ENCODE measurements around the gene CAMK1D. TPM values are rescaled to one million over a fixed set of nuclear protein-coding genes. Genes with fewer than 3 reads are reported as not detected.

CAMK1D gene
- total and polyA plus RNA-seq, 2 of the 4 experiments (the other 2 are of a cell fraction), result 5.0 to 5.3 TPM

DNA sequence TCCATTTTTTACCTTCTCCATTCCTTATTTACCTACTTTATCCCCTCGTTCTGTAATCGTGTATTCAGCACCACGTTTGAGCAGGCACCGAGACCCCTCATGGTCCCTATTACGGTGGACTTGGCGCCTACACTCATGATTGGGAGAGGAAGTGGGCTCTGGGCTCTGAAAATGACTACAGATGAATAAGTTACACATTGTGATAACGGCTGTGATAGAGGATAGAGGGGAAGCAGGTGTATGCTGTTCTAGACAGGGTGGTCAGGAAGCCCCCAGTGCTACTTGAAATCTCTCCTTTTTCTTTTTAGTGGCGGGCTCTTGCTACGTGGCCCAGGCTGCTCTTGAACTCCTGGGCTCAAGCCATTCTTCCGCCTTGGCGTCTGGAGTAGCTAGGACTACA, 59.8 kb downstream of the CAMK1D start:
- Histone ChIP-seq H2AK9ac (replicated peaks; ENCODE audit: low read depth, low read length, poor library complexity) (no peak overlapping the region), H2BK120ac (ENCODE audit: low read depth, low read length) (no peak overlapping the region), H3K56ac (ENCODE audit: extremely low read depth, insufficient read depth, low read length) (no peak overlapping the region), H2BK20ac (ENCODE audit: low read depth, low read length) (no peak overlapping the region), H2BK15ac (ENCODE audit: low read depth, low read length) (no peak overlapping the region), H2AK5ac (ENCODE audit: low read depth, low read length) (no peak overlapping the region), H3K23ac (ENCODE audit: low read depth, low read length) (no peak overlapping the region), H4K20me1 (ENCODE audit: insufficient read depth, low read length) (no peaks in the 10 kb centered on the region), H3K27me3 (ENCODE audit: control insufficient read depth, insufficient read depth, low read length) (no peaks in the 10 kb centered on the region; the same call in 1 of the 2 replicates), H3K4me2 (ENCODE audit: low read depth, low read length) (no peak overlapping the region), H3K79me1 (ENCODE audit: low read depth in 1 of 2, low read length in 2 of 2) (no peaks in the 10 kb centered on the region), H4K5ac (ENCODE audit: low read depth, low read length) (no peak overlapping the region), H3K18ac (ENCODE audit: low read depth, low read length) (no peak overlapping the region), H3K9ac (ENCODE audit: low read depth, low read length) (no peak overlapping the region), H3K4ac (ENCODE audit: low read depth, low read length) (no peak overlapping the region), H3K4me1 (ENCODE audit: control insufficient read depth, insufficient read depth, low read length) (no peaks in the 10 kb centered on the region), H3K36me3 (ENCODE audit: control insufficient read depth, insufficient read depth, low read length) (no peaks in the 10 kb centered on the region), H3K9me3 (ENCODE audit: control insufficient read depth, insufficient read depth, low read length) (no peaks in the 10 kb centered on the region), H2BK5ac (ENCODE audit: low read depth, low read length, poor library complexity, severe bottlenecking) (no peak overlapping the region), H3K27ac (ENCODE audit: insufficient read depth, low read length) (no peak overlapping the region), H3K4me3 (ENCODE audit: insufficient read depth, low read depth, low read length) (no peak overlapping the region), H2AFZ (replicated peaks; ENCODE audit: low read length, poor library complexity) (no peak overlapping the region), H3K9me1 (ENCODE audit: insufficient read depth, low read length) (no peaks in the 10 kb centered on the region; the same call in 1 of the 2 replicates), H3K14ac (replicated peaks; ENCODE audit: low read depth, low read length) (no peak overlapping the region), H4K8ac (ENCODE audit: low read depth in 2 of 2, low read length in 2 of 2) (no peak overlapping the region), H4K91ac (ENCODE audit: insufficient read depth, low read depth, low read length) (no peak overlapping the region)
- ChIA-PET POLR2A (ENCODE audit: unreplicated experiment) (no interaction called here), CTCF (no interaction called here)
- intact Hi-C loops (cut with micrococcal nuclease), result no loop called here
- BruUV-seq (replicated peaks), result no TSS peak
- dilution Hi-C loops (cut with HindIII; ENCODE audit: low sequenced_read_pairs, unreplicated experiment), result no loop called here
- in situ Hi-C loops (cut with MboI; ENCODE audit: low sequenced_read_pairs), result no loop called here
- TF ChIP-seq NFE2L2 (IDR thresholded peaks at IDR 0.05; ENCODE audit: low read depth, low read length) (no peak), MAZ (IDR thresholded peaks at IDR 0.05; ENCODE audit: borderline replicate concordance, low read depth, low read length) (no peak), SMC3 (IDR thresholded peaks at IDR 0.05; ENCODE audit: low read depth, low read length) (no peak), FOS (IDR thresholded peaks at IDR 0.05; ENCODE audit: low read depth, low read length) (no peak), CEBPB (IDR thresholded peaks at IDR 0.05; ENCODE audit: low read depth, low read length) (no peak), RAD21 (IDR thresholded peaks at IDR 0.05; ENCODE audit: low read length) (no peak), RCOR1 (IDR thresholded peaks at IDR 0.05; ENCODE audit: insufficient replicate concordance, low read length) (no peak)
- TF ChIP-seq, protein P1, sequence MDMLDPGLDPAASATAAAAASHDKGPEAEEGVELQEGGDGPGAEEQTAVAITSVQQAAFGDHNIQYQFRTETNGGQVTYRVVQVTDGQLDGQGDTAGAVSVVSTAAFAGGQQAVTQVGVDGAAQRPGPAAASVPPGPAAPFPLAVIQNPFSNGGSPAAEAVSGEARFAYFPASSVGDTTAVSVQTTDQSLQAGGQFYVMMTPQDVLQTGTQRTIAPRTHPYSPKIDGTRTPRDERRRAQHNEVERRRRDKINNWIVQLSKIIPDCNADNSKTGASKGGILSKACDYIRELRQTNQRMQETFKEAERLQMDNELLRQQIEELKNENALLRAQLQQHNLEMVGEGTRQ (IDR thresholded peaks at IDR 0.05; ENCODE audit: low read depth, low read length), result no peak
- TF ChIP-seq, protein P2, sequence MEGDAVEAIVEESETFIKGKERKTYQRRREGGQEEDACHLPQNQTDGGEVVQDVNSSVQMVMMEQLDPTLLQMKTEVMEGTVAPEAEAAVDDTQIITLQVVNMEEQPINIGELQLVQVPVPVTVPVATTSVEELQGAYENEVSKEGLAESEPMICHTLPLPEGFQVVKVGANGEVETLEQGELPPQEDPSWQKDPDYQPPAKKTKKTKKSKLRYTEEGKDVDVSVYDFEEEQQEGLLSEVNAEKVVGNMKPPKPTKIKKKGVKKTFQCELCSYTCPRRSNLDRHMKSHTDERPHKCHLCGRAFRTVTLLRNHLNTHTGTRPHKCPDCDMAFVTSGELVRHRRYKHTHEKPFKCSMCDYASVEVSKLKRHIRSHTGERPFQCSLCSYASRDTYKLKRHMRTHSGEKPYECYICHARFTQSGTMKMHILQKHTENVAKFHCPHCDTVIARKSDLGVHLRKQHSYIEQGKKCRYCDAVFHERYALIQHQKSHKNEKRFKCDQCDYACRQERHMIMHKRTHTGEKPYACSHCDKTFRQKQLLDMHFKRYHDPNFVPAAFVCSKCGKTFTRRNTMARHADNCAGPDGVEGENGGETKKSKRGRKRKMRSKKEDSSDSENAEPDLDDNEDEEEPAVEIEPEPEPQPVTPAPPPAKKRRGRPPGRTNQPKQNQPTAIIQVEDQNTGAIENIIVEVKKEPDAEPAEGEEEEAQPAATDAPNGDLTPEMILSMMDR (conservative IDR thresholded peaks at IDR 0.05; ENCODE audit: low read depth, low read length), result no peak
- WGBS, 2 experiments (ENCODE audit: extremely low coverage in 2 of 2, insufficient read length in 1 of 2), result no CpG with 5 or more reads among the region's 11 CpGs
- no peak for DNase-seq
- no peak for ATAC-seq (ENCODE audit: low read depth)

All from IMR-90 (cell line).